ENCODE results near the gene DOK7.

- TF ChIP-seq, protein P1, sequence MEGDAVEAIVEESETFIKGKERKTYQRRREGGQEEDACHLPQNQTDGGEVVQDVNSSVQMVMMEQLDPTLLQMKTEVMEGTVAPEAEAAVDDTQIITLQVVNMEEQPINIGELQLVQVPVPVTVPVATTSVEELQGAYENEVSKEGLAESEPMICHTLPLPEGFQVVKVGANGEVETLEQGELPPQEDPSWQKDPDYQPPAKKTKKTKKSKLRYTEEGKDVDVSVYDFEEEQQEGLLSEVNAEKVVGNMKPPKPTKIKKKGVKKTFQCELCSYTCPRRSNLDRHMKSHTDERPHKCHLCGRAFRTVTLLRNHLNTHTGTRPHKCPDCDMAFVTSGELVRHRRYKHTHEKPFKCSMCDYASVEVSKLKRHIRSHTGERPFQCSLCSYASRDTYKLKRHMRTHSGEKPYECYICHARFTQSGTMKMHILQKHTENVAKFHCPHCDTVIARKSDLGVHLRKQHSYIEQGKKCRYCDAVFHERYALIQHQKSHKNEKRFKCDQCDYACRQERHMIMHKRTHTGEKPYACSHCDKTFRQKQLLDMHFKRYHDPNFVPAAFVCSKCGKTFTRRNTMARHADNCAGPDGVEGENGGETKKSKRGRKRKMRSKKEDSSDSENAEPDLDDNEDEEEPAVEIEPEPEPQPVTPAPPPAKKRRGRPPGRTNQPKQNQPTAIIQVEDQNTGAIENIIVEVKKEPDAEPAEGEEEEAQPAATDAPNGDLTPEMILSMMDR (IDR thresholded peaks at IDR 0.05; ENCODE audit: poor library complexity) = no peak
- no peak for TF ChIP-seq EZH2 (IDR thresholded peaks at IDR 0.05; ENCODE audit: borderline replicate concordance)
Measured at GRCh38 chr4:3418029-3418762, 44.9 kb upstream of the DOK7 start.

Data from hepatocyte (in vitro differentiated cells).